Measurements from ENCODE around the gene GDAP2. TPM values are rescaled to one million over a fixed set of nuclear protein-coding genes. Genes with fewer than 3 reads are reported as not detected.

Gene GDAP2
- total RNA-seq, 1 donor from 2014 or later: 32.4 TPM

DNA sequence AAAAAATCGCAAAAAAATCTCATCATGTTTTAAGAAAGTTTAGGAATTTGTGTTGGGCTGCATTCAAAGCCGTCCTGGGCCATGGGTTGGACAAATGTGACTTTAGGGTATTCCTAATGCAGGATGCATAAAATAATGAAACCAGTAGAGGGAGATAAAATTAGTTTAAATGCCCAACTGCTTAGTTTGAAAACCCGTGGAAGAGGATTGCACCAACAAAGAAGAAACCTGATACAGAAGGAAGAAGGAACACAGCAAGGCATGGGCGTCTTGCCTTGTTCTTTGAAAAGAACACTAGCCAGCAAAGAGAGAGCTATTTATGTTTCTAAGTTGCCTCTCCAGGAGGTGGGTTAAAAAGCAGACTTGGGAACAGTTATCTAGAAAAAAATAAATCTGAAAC lies 38.1 kb upstream of the GDAP2 start:
- TF ChIP-seq, protein P1, sequence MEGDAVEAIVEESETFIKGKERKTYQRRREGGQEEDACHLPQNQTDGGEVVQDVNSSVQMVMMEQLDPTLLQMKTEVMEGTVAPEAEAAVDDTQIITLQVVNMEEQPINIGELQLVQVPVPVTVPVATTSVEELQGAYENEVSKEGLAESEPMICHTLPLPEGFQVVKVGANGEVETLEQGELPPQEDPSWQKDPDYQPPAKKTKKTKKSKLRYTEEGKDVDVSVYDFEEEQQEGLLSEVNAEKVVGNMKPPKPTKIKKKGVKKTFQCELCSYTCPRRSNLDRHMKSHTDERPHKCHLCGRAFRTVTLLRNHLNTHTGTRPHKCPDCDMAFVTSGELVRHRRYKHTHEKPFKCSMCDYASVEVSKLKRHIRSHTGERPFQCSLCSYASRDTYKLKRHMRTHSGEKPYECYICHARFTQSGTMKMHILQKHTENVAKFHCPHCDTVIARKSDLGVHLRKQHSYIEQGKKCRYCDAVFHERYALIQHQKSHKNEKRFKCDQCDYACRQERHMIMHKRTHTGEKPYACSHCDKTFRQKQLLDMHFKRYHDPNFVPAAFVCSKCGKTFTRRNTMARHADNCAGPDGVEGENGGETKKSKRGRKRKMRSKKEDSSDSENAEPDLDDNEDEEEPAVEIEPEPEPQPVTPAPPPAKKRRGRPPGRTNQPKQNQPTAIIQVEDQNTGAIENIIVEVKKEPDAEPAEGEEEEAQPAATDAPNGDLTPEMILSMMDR (IDR thresholded peaks at IDR 0.05): peak; percentile 20
- Histone ChIP-seq H3K36me3 (no peaks in the 10 kb centered on the region), H3K27me3 (no peaks in the 10 kb centered on the region), H3K9me3 (no peaks in the 10 kb centered on the region), H3K27ac (no peak overlapping the region), H3K4me3 (no peak overlapping the region), H3K4me1 (no peaks in the 10 kb centered on the region)
- intact Hi-C loops (cut with DNase I): no loop called here
- ATAC-seq (peak; percentile 23), DNase-seq (no peak)

DNA sequence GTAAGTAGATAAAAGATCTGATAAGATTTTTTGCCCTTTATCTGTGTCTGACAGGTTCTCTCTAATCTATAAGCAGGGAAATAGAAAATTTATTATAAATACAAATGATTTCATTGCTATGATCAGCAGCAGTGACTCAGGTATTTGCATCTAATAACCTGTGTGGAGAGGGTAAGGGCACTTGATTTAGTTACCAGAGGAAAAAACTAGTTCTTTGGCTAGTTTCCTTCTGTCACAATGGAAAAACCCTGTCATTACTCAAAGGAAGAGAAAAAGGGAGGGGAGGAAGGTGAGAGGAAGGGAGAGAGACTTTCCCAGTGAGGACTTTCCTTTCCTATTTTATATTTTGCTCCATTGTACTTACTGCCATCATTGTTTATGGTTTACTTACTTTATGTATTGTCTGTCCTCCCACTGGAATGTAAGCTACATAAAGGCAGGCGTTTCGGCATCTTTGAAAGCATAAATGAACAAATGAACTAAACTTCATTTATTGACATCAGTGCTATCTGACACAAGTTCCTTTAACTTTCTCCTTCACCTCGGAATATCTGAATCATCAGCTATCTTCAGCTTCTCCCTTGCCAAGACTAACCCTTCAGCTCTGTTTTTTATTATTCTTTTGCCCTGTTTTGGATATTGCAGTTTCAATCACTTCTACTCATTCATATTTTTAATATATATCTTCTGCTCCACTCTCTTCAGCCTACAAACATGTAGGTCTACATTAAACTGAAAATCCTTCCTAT lies 35.0 kb upstream of the GDAP2 start:
- intact Hi-C loops (cut with DNase I): no loop called here
- peaks cover 23% of the 10 kb centered on the region for H3K36me3 ChIP-seq
- no peaks in the 10 kb centered on the region for H3K27me3 ChIP-seq
- H3K4me3 ChIP-seq: no peak overlapping the region
- TF ChIP-seq, protein P1 (IDR thresholded peaks at IDR 0.05): no peak
- no peak overlapping the region for H3K27ac ChIP-seq
- H3K9me3 ChIP-seq: no peaks in the 10 kb centered on the region
- ATAC-seq (no peak), DNase-seq (no peak)
- no peaks in the 10 kb centered on the region for H3K4me1 ChIP-seq

DNA sequence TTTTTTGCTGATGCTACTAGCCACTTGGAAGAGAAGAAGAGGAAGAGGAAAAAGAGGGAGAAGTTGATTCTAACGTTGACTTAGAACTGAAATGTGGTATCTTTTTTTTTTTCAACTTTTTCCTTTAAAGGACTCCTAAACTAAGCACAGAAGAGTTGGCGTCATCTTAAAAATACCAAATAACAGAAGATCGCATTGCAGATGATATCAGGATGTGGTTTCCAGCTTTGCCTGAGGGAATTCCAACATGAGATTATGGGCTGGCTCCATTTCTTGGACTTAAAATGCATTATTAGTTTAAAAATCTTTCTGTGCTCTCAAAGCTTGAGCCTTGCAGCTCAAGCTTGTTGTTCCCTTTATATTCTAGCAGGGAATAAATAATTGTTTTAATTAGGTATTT lies 29.9 kb upstream of the GDAP2 start:
- Histone ChIP-seq H3K4me3 (no peak overlapping the region), H3K9me3 (no peaks in the 10 kb centered on the region), H3K27me3 (no peaks in the 10 kb centered on the region), H3K27ac (no peak overlapping the region), H3K4me1 (no peaks in the 10 kb centered on the region), H3K36me3 (peaks cover 72% of the 10 kb centered on the region)
- intact Hi-C loops (cut with DNase I): no loop called here
- DNase-seq (no peak), ATAC-seq (no peak)
- TF ChIP-seq, protein P1 (IDR thresholded peaks at IDR 0.05): no peak

DNA sequence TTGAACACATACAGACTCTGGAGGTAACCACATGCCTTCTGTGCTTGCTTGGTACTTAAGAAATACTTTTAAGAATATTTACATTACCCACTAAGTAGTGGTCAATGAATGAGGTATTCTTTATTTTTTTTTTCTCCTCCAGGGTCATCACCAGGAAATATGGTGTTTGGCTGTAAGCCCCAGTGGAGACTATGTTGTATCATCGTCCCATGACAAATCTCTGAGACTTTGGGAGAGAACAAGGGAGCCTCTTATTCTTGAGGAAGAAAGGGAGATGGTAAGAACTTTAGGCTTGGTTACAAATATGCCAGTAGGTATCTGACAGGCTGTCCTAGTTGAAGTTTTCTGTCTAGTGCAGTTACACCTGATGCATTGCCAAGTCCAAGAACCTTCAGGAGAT lies 23.0 kb upstream of the GDAP2 start:
- Histone ChIP-seq H3K9me3 (no peaks in the 10 kb centered on the region), H3K4me3 (no peak overlapping the region), H3K36me3 (peaks cover 97% of the 10 kb centered on the region), H3K27me3 (no peaks in the 10 kb centered on the region), H3K27ac (no peak overlapping the region), H3K4me1 (no peaks in the 10 kb centered on the region)
- DNase-seq: no peak
- no peak for ATAC-seq
- TF ChIP-seq, protein P1 (IDR thresholded peaks at IDR 0.05): no peak
- intact Hi-C loops (cut with DNase I): no loop called here

DNA sequence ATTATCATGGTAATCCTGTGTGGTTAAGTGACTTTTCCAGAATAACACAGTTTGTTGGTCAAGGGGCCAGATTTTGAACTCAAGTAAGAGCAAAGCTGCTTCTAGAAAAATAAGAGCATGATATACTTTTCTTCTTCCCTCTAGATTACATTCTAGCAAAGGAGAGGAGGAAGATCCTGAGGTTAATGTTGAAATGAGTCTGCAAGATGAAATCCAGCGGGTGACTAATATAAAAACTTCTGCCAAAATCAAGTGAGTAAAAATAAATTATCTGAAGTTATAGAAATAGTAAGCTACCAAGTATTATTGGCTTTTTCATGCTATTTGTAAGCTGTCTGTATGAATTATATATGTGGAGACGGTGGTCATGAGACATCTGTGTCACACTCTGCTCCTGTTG lies 12.9 kb upstream of the GDAP2 start:
- no peak overlapping the region for H3K27ac ChIP-seq
- intact Hi-C loops (cut with DNase I): no loop called here
- DNase-seq (no peak), ATAC-seq (no peak)
- no peaks in the 10 kb centered on the region for H3K4me1 ChIP-seq
- no peaks in the 10 kb centered on the region for H3K9me3 ChIP-seq
- no peak overlapping the region for H3K4me3 ChIP-seq
- H3K27me3 ChIP-seq: no peaks in the 10 kb centered on the region
- TF ChIP-seq, protein P1 (IDR thresholded peaks at IDR 0.05): no peak
- peaks cover 98% of the 10 kb centered on the region for H3K36me3 ChIP-seq

Measured in upper lobe of right lung (tissue), 1 donor.